ENCODE data around the gene ADCY9. TPM values are rescaled to one million over a fixed set of nuclear protein-coding genes. Genes with fewer than 3 reads are reported as not detected.

The ADCY9 gene
- total and polyA plus RNA-seq, 7 experiments from 2014 or later = 0.46 to 14.3 (median 4.2) TPM

DNA sequence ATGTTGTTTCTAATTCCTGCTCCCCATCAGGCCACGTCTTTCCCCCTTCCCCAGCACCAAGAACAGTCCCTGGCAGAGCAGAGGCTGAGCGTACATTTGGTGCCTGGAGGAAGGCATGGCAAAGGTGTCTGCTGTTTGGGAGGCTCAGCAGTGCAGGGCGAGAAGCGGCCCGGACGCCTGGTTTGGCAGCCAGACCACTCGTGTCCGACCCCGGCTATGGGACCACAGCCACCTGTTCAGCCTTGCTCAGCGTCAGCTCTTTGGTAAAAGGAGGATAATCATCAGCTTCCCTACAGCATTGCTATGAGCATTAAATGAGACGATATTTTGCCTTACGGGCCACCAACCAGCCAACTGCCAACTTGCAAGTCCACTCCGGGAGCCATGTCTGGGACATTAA, 129.0 kb downstream of the ADCY9 start:
- Mint-ChIP-seq H3K27me3 (no peaks in the 10 kb centered on the region), H3K4me3 (no peak overlapping the region), H3K36me3 (peaks cover 0 to 22% (median 4%) of the 10 kb centered on the region in 5 donors), H3K9me3 (peaks cover 0 to 2% (median 0%) of the 10 kb centered on the region in 11 donors), H3K4me1 (peaks cover 0 to 10% (median 7%) of the 10 kb centered on the region in 7 donors), H3K27ac (no peak overlapping the region)
- H3K27ac ChIP-seq (ENCODE audit: low read depth, low read length) = no peak overlapping the region
- CTCF ChIA-PET = no interaction called here
- no peak for ATAC-seq
- intact Hi-C loops (cut with micrococcal nuclease) = no loop called here
- no peaks in the 10 kb centered on the region for H3K9me3 ChIP-seq (ENCODE audit: control insufficient read depth in 2 of 3, low read length in 3 of 3)
- no peaks in the 10 kb centered on the region for H3K4me1 ChIP-seq (ENCODE audit: control insufficient read depth in 2 of 2, insufficient read depth in 2 of 2, low read length in 2 of 2)
- DNase-seq = no peak
- POLR2A ChIA-PET = interaction anchor here (0.8 kb wide), 1 partner anchor 353 kb away, joined by 3 read pairs; no protein-coding TSS in a partner anchor
- H3K27me3 ChIP-seq (ENCODE audit: control insufficient read depth in 2 of 2, insufficient read depth in 2 of 2, low read length in 2 of 2) = no peaks in the 10 kb centered on the region
- H3K4me3 ChIP-seq (ENCODE audit: low read length) = no peak overlapping the region
- no peaks in the 10 kb centered on the region for H3K36me3 ChIP-seq (ENCODE audit: control insufficient read depth in 2 of 3, insufficient read depth in 3 of 3, low read length in 3 of 3)

DNA sequence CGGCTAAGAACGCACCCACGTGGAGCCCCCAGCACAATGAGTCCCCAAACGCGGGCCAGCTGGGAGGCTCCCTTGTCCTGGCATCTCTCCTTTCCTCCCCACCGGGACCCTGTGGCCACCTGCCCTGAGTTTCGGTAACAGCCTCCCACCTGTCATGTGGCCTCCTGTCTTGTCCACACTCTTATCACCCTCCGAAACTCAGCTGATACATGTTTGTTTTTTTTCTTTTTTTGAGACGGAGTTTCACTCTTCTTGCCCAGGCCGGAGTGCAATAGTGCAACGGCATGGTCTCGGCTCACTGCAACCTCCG, 130.1 kb downstream of the ADCY9 start:
- intact Hi-C loops (cut with micrococcal nuclease) = no loop called here
- H3K27me3 ChIP-seq (ENCODE audit: control insufficient read depth in 2 of 2, insufficient read depth in 2 of 2, low read length in 2 of 2) = no peaks in the 10 kb centered on the region
- H3K4me3 ChIP-seq (ENCODE audit: low read length) = no peak overlapping the region
- ChIA-PET POLR2A (no interaction called here), CTCF (no interaction called here)
- no peaks in the 10 kb centered on the region for H3K9me3 ChIP-seq (ENCODE audit: control insufficient read depth in 2 of 3, low read length in 3 of 3)
- Mint-ChIP-seq H3K27me3 (no peaks in the 10 kb centered on the region), H3K9me3 (peaks cover 0 to 2% (median 0%) of the 10 kb centered on the region in 11 donors), H3K27ac (no peak overlapping the region), H3K4me3 (no peak overlapping the region), H3K36me3 (peaks cover 0 to 22% (median 4%) of the 10 kb centered on the region in 5 donors), H3K4me1 (peaks cover 0 to 10% (median 7%) of the 10 kb centered on the region in 7 donors)
- H3K4me1 ChIP-seq (ENCODE audit: control insufficient read depth in 2 of 2, insufficient read depth in 2 of 2, low read length in 2 of 2) = no peaks in the 10 kb centered on the region
- DNase-seq (no peak), ATAC-seq (no peak)
- no peak overlapping the region for H3K27ac ChIP-seq (ENCODE audit: low read depth, low read length)
- no peaks in the 10 kb centered on the region for H3K36me3 ChIP-seq (ENCODE audit: control insufficient read depth in 2 of 3, insufficient read depth in 3 of 3, low read length in 3 of 3)

DNA sequence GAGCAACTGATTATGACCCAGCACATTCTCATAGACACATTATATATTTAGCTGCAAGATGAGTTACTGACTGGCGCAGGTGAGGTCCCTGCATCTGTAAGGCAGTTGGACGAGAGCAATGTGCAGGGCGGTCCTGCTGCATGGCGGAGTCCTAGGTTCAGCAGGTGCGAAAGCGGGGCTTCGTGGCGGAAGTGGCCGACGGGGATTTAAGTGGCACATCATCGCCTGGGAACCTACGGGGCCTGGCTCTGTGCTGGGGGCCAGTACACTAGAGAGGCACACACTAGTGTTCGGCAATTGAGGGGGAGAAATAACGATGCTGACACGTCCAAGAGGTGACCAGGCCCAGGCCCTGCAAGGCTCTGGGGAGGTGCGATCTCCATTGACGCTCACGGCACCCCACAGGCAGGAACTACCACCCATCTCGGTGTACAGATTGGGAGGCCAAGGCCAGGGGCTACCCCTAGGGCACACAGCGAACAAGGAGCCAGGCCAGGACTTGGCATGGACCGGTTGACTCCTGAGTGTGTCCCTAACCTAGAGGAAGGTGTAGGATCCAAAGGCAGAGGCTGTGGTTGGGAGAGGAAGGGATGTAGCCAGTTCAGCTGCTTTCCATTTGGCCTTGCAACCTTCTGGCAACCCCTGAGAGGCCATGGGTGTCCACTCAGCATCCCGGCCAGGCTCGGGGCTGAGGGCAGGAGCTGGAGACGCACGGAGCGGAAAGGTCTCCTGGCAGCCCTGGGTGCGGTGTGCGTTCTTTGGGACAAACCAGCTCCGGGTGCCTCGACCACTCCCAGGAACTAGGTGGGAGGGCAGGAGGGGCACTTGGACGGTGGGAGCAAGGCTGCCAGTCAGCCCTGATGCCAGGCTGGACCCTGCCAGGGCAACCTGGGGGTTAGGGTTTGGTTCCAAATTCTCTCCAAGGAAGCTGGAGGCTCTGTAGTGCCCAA, 131.9 kb downstream of the ADCY9 start:
- CTCF ChIA-PET = interaction anchor here (0.6 kb wide), 1 partner anchor 121 kb away, joined by 3 read pairs; no protein-coding TSS in a partner anchor
- no peak for DNase-seq
- H3K27me3 Mint-ChIP-seq = no peaks in the 10 kb centered on the region
- H3K4me1 Mint-ChIP-seq = peaks cover 0 to 10% (median 7%) of the 10 kb centered on the region in 7 donors
- ATAC-seq = no peak
- Histone ChIP-seq H3K36me3 (ENCODE audit: control insufficient read depth in 2 of 3, insufficient read depth in 3 of 3, low read length in 3 of 3) (peaks cover 0 to 5% (median 0%) of the 10 kb centered on the region in 3 experiments), H3K4me1 (ENCODE audit: control insufficient read depth in 2 of 2, insufficient read depth in 2 of 2, low read length in 2 of 2) (no peaks in the 10 kb centered on the region), H3K27me3 (ENCODE audit: control insufficient read depth in 2 of 2, insufficient read depth in 2 of 2, low read length in 2 of 2) (no peaks in the 10 kb centered on the region), H3K27ac (ENCODE audit: low read depth, low read length) (no peak overlapping the region), H3K9me3 (ENCODE audit: control insufficient read depth in 2 of 3, low read length in 3 of 3) (no peaks in the 10 kb centered on the region), H3K4me3 (ENCODE audit: low read length) (no peak overlapping the region)
- intact Hi-C loops (cut with micrococcal nuclease) = no loop called here
- H3K4me3 Mint-ChIP-seq = no peak overlapping the region
- H3K36me3 Mint-ChIP-seq = peaks cover 0 to 22% (median 4%) of the 10 kb centered on the region in 5 donors
- H3K9me3 Mint-ChIP-seq = no peaks in the 10 kb centered on the region
- POLR2A ChIA-PET = interaction anchor here (1.4 kb wide), 1 partner anchor 269 kb away, joined by 5 read pairs; no protein-coding TSS in a partner anchor
- H3K27ac Mint-ChIP-seq = no peak overlapping the region

DNA sequence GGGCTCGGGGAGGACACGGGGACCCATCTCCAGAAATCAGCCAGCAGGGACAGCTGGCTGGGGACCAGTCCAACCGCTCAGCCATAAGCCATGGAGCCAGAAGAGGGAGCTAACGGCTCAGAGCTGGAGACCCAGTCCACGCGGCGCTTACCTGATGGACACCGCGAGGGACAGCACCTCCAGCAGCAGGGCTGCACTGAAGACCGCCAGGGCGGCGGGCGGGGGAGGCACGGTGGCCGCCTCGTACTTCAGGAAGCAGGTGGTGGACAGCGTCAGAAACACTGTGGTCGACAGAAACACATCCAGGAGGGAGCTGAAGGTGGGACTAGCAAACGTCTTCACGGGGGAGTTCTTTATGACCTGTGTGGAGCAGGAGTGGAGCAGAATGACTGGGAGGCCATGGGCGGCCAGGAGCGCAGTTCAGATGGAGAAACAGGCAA, 133.1 kb downstream of the ADCY9 start:
- Histone ChIP-seq H3K4me3 (ENCODE audit: low read length) (no peak overlapping the region), H3K27me3 (ENCODE audit: control insufficient read depth in 2 of 2, insufficient read depth in 2 of 2, low read length in 2 of 2) (no peaks in the 10 kb centered on the region), H3K9me3 (ENCODE audit: control insufficient read depth in 2 of 3, low read length in 3 of 3) (no peaks in the 10 kb centered on the region), H3K4me1 (ENCODE audit: control insufficient read depth in 2 of 2, insufficient read depth in 2 of 2, low read length in 2 of 2) (no peaks in the 10 kb centered on the region), H3K36me3 (ENCODE audit: control insufficient read depth in 2 of 3, insufficient read depth in 3 of 3, low read length in 3 of 3) (peaks cover 0 to 6% (median 0%) of the 10 kb centered on the region in 3 experiments), H3K27ac (ENCODE audit: low read depth, low read length) (no peak overlapping the region)
- POLR2A ChIA-PET = interaction anchor here (1.4 kb wide), 1 partner anchor 270 kb away, joined by 5 read pairs; no protein-coding TSS in a partner anchor
- intact Hi-C loops (cut with micrococcal nuclease) = loop anchor here in 1 of 2 donors (1.0 to 2.0 kb wide), 2 partner anchors 270 to 348 kb away; no protein-coding TSS in a partner anchor
- H3K27me3 Mint-ChIP-seq = no peaks in the 10 kb centered on the region
- peaks cover 0 to 10% (median 7%) of the 10 kb centered on the region in 7 donors for H3K4me1 Mint-ChIP-seq
- CTCF ChIA-PET = interaction anchor here (0.9 to 1.5 kb wide), 3 partner anchors 27 to 271 kb away, joined by 3 read pairs; no protein-coding TSS in a partner anchor
- peak overlapping the region in 2 of 9 donors; percentile 20 to 36 for H3K27ac Mint-ChIP-seq
- peak in 7 of 9 donors; percentile 23 to 48 (median 27) for DNase-seq
- H3K4me3 Mint-ChIP-seq = peak overlapping the region in 1 of 10 donors; percentile 37
- ATAC-seq = peak; percentile 82
- H3K9me3 Mint-ChIP-seq = no peaks in the 10 kb centered on the region
- peaks cover 0 to 17% (median 4%) of the 10 kb centered on the region in 5 donors for H3K36me3 Mint-ChIP-seq

DNA sequence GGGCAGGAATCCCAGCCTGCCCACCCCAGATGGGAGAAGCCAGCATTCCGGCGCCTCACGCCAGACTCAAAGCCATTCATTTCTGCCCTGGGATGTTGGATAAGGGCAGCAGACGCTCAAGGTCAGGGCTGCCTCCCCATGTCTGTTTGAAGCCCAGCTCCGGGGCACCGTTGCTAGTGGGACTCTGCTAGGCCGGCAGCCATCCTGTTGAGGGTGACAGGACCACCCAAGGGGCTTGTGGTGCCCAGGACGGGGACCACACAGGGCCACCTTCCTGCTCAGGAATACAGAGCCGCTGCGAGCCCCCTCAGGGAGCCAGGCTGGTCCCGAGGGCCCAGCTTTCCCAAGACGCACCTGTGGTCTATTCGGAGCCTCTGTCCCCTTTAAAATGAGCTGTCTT, 134.0 kb downstream of the ADCY9 start:
- Mint-ChIP-seq H3K36me3 (peaks cover 2 to 14% (median 4%) of the 10 kb centered on the region in 5 donors), H3K27ac (no peak overlapping the region), H3K4me3 (no peak overlapping the region), H3K27me3 (no peaks in the 10 kb centered on the region), H3K4me1 (peaks cover 0 to 10% (median 6%) of the 10 kb centered on the region in 7 donors), H3K9me3 (no peaks in the 10 kb centered on the region)
- ChIA-PET CTCF (interaction anchor here (1.5 kb wide), 1 partner anchor 272 kb away, joined by 3 read pairs; no protein-coding TSS in a partner anchor), POLR2A (interaction anchor here (0.5 kb wide), 1 partner anchor 235 kb away, joined by 3 read pairs; no protein-coding TSS in a partner anchor)
- H3K4me1 ChIP-seq (ENCODE audit: control insufficient read depth in 2 of 2, insufficient read depth in 2 of 2, low read length in 2 of 2) = no peaks in the 10 kb centered on the region
- intact Hi-C loops (cut with micrococcal nuclease) = loop anchor here in 1 of 2 donors (2.0 kb wide), 1 partner anchor 349 kb away; no protein-coding TSS in a partner anchor
- no peak overlapping the region for H3K4me3 ChIP-seq (ENCODE audit: low read length)
- DNase-seq (no peak), ATAC-seq (no peak)
- no peak overlapping the region for H3K27ac ChIP-seq (ENCODE audit: low read depth, low read length)
- no peaks in the 10 kb centered on the region for H3K27me3 ChIP-seq (ENCODE audit: control insufficient read depth in 2 of 2, insufficient read depth in 2 of 2, low read length in 2 of 2)
- no peaks in the 10 kb centered on the region for H3K9me3 ChIP-seq (ENCODE audit: control insufficient read depth in 2 of 3, low read length in 3 of 3)
- peaks cover 0 to 6% (median 0%) of the 10 kb centered on the region in 3 experiments for H3K36me3 ChIP-seq (ENCODE audit: control insufficient read depth in 2 of 3, insufficient read depth in 3 of 3, low read length in 3 of 3)

DNA sequence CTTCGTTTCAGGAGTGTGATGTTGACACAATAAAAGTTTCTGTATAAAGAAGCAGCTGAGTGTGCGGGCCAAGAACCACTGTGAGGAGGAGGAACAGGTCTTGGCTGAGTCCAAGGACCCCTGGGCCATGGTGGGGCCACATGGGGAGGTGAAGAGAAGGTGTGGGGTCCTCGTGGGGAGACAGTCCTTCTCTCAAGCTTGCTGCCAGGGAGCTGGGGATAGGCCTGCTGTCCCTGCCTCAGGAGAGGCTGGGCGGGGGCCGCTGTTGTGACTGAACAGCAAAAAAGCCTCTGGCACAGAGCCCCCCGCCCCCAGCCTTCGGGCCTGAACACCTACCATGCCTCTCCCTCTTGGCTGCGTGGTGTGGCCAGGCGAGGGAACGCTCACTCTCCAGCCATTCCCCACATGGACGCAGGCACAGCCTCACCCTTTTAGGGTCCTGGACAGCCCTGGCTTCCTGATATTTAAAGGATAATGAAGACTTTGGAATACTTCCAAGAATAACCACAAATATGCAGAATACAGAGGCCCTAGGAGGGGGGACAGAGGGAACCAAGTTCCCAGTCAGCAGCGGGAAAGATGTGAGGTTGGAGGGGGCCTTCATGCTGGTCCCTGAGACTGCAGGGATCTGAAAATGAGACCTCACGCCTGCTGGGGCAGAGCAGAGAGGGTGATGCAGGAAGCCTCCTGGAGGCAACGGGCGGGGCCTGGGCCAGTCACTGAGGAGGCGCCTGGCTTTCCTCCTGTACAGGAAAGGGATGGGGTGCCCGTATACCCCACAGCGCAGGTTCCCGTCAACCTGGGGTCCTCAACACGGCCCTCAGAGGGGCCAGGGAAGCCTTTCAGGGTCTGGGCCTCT, 135.8 kb downstream of the ADCY9 start:
- intact Hi-C loops (cut with micrococcal nuclease) = no loop called here
- POLR2A ChIA-PET = no interaction called here
- CTCF ChIA-PET = no interaction called here

More for the DNA sequence above, 135.8 kb downstream of the ADCY9 start:
- Histone ChIP-seq H3K4me3 (ENCODE audit: low read length) (no peak overlapping the region), H3K27ac (ENCODE audit: low read depth, low read length) (no peak overlapping the region), H3K27me3 (ENCODE audit: control insufficient read depth in 2 of 2, insufficient read depth in 2 of 2, low read length in 2 of 2) (no peaks in the 10 kb centered on the region), H3K9me3 (ENCODE audit: control insufficient read depth in 2 of 3, low read length in 3 of 3) (no peaks in the 10 kb centered on the region), H3K4me1 (ENCODE audit: control insufficient read depth in 2 of 2, insufficient read depth in 2 of 2, low read length in 2 of 2) (no peaks in the 10 kb centered on the region), H3K36me3 (ENCODE audit: control insufficient read depth in 2 of 3, insufficient read depth in 3 of 3, low read length in 3 of 3) (peaks cover 0 to 6% (median 0%) of the 10 kb centered on the region in 3 experiments)
- H3K9me3 Mint-ChIP-seq = no peaks in the 10 kb centered on the region
- no peaks in the 10 kb centered on the region for H3K27me3 Mint-ChIP-seq
- H3K27ac Mint-ChIP-seq = no peak overlapping the region
- ATAC-seq (no peak), DNase-seq (no peak)
- peaks cover 6 to 16% (median 9%) of the 10 kb centered on the region in 5 donors for H3K36me3 Mint-ChIP-seq
- no peak overlapping the region for H3K4me3 Mint-ChIP-seq
- peaks cover 0 to 10% (median 6%) of the 10 kb centered on the region in 7 donors for H3K4me1 Mint-ChIP-seq
